HCT116 (cell line): ENCODE results near the gene GLDC.

ENCODE experiments used
- ELF1 ChIP-seq: IDR thresholded peaks from 2 replicates; pipeline ENCODE4 v1.6.1; 2012; ENCODE audit warnings: low read depth, borderline replicate concordance
- POLR2AphosphoS5 ChIP-seq: IDR thresholded peaks from 2 replicates; pipeline ENCODE4 v1.6.1; 2011; ENCODE audit warnings: mild to moderate bottlenecking, low read depth, low read length, moderate library complexity
- TF ChIP-seq, protein P1 (sequence below): IDR thresholded peaks from 2 replicates; pipeline ENCODE4 v1.6.1; 2012; ENCODE audit warnings: low read depth

GRCh38 chr9:6667080-6667479 is 21.6 kb upstream of the GLDC start:
- TF ChIP-seq, protein P1, sequence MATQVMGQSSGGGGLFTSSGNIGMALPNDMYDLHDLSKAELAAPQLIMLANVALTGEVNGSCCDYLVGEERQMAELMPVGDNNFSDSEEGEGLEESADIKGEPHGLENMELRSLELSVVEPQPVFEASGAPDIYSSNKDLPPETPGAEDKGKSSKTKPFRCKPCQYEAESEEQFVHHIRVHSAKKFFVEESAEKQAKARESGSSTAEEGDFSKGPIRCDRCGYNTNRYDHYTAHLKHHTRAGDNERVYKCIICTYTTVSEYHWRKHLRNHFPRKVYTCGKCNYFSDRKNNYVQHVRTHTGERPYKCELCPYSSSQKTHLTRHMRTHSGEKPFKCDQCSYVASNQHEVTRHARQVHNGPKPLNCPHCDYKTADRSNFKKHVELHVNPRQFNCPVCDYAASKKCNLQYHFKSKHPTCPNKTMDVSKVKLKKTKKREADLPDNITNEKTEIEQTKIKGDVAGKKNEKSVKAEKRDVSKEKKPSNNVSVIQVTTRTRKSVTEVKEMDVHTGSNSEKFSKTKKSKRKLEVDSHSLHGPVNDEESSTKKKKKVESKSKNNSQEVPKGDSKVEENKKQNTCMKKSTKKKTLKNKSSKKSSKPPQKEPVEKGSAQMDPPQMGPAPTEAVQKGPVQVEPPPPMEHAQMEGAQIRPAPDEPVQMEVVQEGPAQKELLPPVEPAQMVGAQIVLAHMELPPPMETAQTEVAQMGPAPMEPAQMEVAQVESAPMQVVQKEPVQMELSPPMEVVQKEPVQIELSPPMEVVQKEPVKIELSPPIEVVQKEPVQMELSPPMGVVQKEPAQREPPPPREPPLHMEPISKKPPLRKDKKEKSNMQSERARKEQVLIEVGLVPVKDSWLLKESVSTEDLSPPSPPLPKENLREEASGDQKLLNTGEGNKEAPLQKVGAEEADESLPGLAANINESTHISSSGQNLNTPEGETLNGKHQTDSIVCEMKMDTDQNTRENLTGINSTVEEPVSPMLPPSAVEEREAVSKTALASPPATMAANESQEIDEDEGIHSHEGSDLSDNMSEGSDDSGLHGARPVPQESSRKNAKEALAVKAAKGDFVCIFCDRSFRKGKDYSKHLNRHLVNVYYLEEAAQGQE = no peak
- no peak for TF ChIP-seq ELF1
- no peak for TF ChIP-seq POLR2AphosphoS5
